ENCODE results near the gene OTOP2.

- TF ChIP-seq CTCF (conservative IDR thresholded peaks at IDR 0.05; ENCODE audit: low read depth, low read length) (no peak), EZH2 (IDR thresholded peaks at IDR 0.05; ENCODE audit: borderline replicate concordance, low read depth, low read length, poor library complexity, severe bottlenecking) (no peak)
Measured at GRCh38 chr17:74941128-74941725, 17.2 kb downstream of the OTOP2 start.

All from A673 (cell line).